Ishikawa (cell line): ENCODE data around the gene CFAP57.

Experiments
- CREB1 ChIP-seq: IDR thresholded peaks from 2 replicates; pipeline ENCODE4 v1.6.1; 2012; ENCODE audit warnings: low read depth
- EP300 ChIP-seq: IDR thresholded peaks from 2 replicates; pipeline ENCODE4 v1.6.1; 2012; ENCODE audit warnings: borderline replicate concordance
- FOXM1 ChIP-seq: IDR thresholded peaks from 2 replicates; pipeline ENCODE4 v1.6.1; 2012; ENCODE audit warnings: low read depth, borderline replicate concordance
- MAX ChIP-seq: IDR thresholded peaks from 2 replicates; pipeline ENCODE4 v1.6.1; 2012
- NFIC ChIP-seq: IDR thresholded peaks from 2 replicates; pipeline ENCODE4 v1.6.1; 2012
- TAF1 ChIP-seq: IDR thresholded peaks from 2 replicates; pipeline ENCODE4 v1.6.1; 2012; ENCODE audit warnings: low read depth, mild to moderate bottlenecking

DNA sequence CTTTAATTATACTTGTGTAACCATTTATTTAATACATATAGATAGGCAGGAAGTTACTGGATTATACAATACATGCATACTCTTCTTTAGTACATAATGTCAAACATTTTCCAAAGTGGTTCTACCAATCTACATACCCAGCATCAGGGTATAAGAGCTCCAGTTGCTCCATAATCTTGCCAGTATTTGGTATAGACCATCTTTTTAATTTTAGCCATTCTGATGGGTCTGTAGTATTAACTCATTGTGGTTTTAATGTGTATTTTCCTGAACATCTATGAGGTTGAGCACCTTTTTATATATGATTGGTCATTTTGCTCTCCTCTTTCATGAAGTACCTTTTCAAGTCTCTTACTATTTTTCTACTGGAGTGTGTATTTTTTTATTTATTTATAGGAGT lies 32.1 kb upstream of the CFAP57 start:
- TF ChIP-seq EP300 (no peak), NFIC (no peak), TAF1 (no peak), MAX (no peak), CREB1 (no peak), FOXM1 (no peak)
